Measurements from ENCODE around the gene ACSS1. TPM values are rescaled to one million over a fixed set of nuclear protein-coding genes. Genes with fewer than 3 reads are reported as not detected.

Gene ACSS1
- total RNA-seq: 6.5 and 8.5 TPM in 2 replicates

DNA sequence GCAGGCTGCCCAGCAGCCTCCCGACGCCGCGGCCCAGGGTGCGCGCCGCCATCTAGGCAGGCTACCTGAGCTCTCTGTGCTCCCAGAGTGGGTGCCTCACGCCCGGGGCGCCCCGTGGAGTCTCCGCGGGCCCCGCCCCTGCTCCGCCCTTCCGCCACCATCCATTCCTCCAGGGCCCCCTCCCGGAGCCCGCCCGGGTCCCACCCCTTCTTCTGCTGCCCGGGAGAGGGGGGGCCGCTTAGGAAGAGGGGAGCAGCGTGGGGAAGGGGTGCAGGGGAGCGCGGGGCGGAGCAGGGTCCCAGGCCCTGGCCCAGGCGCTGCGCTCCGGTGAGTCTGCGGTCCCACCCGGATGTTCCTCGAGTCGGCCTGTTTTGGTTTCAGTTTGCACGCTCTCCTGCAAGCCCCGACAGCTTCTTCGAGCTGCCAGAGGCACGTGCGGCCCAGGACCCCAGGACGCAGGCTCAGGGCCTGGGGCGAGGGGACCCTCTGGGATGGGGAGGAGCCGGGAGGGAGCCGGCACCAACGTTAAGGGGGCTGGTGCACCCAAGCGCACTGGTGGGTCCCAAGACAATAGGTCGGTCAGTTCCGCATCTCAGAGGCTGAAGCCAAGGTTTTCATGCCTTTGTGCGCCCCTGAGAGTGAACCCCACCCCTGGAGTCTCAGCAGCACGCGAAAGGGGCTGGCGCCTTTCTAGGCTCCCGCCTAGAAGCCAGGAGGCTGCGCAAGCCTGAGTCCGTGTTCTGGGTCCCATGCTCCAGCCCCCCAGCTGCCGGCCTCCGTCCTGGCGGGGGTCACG, at the start of gene ACSS1:
ACSS1 (minus strand) TSS at position 89 of the 796 bp plus-strand sequence; CDS start at position 52, 37 bp downstream.

GRCh38 chr20:25081730-25082497, 24.0 kb upstream of the ACSS1 start, which contains the start of gene VSX1:
VSX1 (minus strand) TSS chr20:25082141; CDS start chr20:25082096, 45 bp downstream.

GRCh38 chr20:24992487-24993205, 65.3 kb downstream of the ACSS1 start, which contains the start of gene APMAP:
APMAP (minus strand) TSS chr20:24992751; CDS start chr20:24992688, 63 bp downstream.

Small RNA genes lying within 50 kb of the gene (small RNA-seq; reads per million reads assigned to genes)
- gene RNU6-1257P: not detected

Other genes starting within 250 kb of the ACSS1 start
- gene CST7, start 108.9 kb downstream of the ACSS1 start, total RNA-seq: not detected in 2 replicates
- 69.2 and 75.5 TPM in 2 replicates for gene APMAP, start 65.4 kb downstream of the ACSS1 start, total RNA-seq
- gene VSX1, start 24.0 kb upstream of the ACSS1 start, total RNA-seq: not detected in 2 replicates
- 37.8 and 48.3 TPM in 2 replicates for gene ENTPD6, start 137.6 kb upstream of the ACSS1 start, total RNA-seq
- gene PYGB, start 189.9 kb upstream of the ACSS1 start, total RNA-seq: 99.3 and 99.8 TPM in 2 replicates